HTR-8/SVneo (cell line): ENCODE results near the gene GYPA.
"Not testable (repeated sequence)": the region's sequence is repeated elsewhere in the genome, so short reads cannot be mapped to it uniquely, and the experiment has no call there.

ENCODE experiments used
- DNase-seq: peaks from one replicate; pipeline ENCODE4 v3.0.0; 2011; ENCODE audit warnings: low spot score, mixed read lengths; ENCODE audit not compliant: insufficient read length
- FAIRE-seq: peaks from 2 replicates; lab custom pipeline; 2011; peaks lifted over from hg19 to GRCh38; lab: Jason Lieb, UNC

GYPA gene

GRCh38 chr4:144130167-144130566 is 10.4 kb downstream of the GYPA start:
- not testable (repeated sequence) for FAIRE-seq, DNase-seq

GRCh38 chr4:144129336-144129875 is 11.1 kb downstream of the GYPA start:
- not testable (repeated sequence) for FAIRE-seq, DNase-seq

GRCh38 chr4:144128709-144129320 is 11.7 kb downstream of the GYPA start:
- not testable (repeated sequence) for FAIRE-seq, DNase-seq

- DNase-seq, FAIRE-seq: not testable (repeated sequence)
Observed at GRCh38 chr4:144125109-144125508, 15.4 kb downstream of the GYPA start.

DNA sequence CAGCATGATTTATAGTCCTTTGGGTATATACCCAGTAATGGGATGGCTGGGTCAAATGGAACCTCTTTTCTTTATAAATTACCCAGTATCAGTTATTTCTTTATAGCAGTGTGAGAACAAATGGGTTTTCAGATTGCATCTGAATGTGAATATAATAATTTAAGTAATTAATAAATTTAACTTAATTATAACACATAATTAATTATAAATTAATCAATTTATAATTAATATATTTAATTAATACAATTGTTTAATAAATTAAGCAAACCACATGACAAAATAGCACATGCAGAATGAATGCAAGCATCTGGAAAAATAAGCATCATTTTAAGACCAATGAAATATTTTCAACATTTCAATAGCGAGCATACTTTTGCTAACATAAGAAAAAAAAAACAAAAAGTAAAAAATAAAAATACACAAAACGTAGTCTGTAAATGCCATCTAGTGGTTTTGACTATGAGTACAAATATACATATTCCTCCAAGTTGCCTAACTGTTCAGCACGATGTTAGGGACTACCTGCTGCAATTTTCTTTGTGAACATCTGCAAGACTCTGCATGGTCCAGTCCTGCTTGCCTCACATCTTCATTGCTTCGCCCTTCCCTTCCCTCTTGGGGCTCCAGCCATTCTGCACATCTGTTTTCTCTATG is 16.4 kb downstream of the GYPA start:
- not testable (repeated sequence) for DNase-seq, FAIRE-seq

DNA sequence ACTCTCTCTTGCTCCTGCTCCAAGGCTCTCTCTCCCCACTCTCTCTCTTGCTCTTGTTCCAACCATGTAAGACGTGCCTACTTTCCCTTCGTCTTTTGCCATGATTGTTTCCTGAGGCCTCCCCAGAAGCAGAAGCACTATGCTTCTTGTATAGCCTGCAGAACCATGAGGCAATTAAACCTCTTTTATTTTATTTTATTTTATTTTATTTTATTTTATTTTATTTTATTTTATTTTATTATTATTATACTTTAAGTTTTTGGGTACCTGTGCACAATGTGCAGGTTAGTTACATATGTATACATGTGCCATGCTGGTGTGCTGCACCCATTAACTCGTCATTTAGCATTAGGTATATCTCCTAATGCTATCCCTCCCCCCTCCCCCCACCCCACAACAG is 17.2 kb downstream of the GYPA start:
- not testable (repeated sequence) for DNase-seq, FAIRE-seq

DNA sequence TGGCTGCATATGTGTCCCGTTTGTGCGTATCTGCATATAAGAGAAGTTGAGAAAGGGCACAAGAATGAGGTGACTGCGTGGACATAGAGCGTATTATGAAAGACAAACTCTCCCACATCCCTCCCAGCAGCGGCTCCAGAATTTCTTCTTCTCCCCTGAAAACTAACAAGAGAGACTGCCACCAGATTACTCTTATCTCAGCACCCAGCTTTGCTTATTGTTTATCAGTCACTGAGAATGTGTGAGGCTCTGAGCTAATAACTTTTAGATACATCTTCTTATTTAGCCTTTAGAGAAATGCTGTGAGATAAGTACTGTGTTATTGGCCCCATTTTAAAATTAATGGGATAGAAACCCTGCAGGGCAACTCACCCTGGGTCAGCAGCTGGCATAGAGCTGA is 20.8 kb downstream of the GYPA start:
- not testable (repeated sequence) for FAIRE-seq, DNase-seq

DNA sequence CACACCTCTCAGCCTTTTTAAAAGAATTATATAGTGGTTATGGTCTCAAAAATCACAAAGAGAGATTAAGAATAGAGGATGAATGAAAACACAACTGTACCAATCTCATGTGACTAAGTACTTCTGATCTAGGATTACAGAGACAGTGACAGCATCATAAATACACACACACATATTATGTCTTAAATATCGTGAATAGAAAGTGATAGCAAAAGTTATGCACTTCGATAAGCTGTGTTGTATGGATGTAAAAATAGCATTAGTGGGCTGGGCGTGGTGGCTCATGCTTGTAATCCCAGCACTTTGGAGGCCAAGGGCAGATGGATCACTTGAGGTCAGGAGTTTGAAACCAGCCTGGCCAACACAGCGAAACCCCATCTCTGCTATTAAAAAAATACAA is 25.0 kb downstream of the GYPA start:
- no peak for FAIRE-seq
- no peak for DNase-seq

DNA sequence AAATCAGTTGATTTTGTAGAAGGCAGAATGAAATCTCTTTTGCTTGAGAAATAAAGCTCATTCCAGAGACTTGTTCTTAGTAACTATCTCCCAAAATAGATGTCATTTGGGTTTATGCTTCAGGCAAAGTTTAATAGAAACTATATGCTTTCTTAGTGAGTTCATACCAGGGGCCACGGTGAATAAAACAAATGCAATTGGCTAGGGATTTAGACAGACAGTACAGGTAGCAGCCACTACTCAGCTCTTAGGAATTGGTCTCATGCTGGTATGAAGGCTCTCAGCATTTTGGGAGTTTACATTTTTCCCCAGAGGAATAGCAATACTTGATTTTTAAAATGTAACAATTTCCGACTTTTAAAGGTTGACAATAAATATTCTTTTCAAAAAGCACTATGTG is 27.0 kb downstream of the GYPA start:
- no peak for FAIRE-seq
- DNase-seq, result no peak

- FAIRE-seq, result no peak
- DNase-seq, result no peak
Observed at GRCh38 chr4:144104509-144105130, 35.9 kb downstream of the GYPA start.

DNA sequence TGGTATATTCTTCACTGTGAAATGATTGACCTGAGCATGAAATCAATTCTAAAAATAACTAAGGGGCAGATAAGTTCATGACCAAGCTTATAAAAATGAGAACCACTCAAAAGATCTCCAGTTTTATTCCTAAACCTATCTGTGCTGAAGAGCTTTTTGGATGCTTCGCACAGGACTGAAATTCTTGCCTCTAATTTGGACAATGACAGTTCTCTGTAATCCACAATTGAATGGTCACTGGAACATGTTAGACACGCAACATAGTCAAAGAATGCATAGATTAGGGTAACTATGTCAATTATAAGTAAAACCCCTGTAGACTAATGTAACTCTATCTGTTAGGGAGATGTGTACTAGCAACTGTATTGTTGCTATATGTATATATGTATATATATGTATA is 42.7 kb downstream of the GYPA start:
- not testable (repeated sequence) for FAIRE-seq, DNase-seq

- DNase-seq, FAIRE-seq: not testable (repeated sequence)
Observed at GRCh38 chr4:144093995-144094394, 46.5 kb downstream of the GYPA start.

GRCh38 chr4:144091181-144091580 is 49.3 kb downstream of the GYPA start:
- not testable (repeated sequence) for DNase-seq, FAIRE-seq

DNA sequence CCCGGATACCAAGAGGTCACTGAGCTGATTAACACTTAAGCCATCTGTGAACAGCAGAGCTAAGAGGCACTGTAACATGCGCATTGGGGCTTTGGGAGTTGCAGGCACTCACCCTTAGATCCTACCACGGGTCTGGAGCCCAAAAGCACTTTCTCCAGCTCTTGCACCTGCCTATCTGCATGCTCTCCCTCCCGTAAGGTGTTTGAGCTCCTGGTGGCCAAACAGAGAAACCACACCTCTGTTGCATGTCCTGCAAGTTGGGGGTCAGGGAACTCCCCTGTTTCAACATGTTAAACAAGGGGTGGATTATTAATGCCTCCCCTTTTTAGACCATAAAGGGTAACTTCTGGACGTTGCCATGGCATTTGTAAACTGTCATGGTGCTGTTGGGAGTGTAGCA is 49.8 kb downstream of the GYPA start:
- FAIRE-seq (no peak), DNase-seq (no peak)

DNA sequence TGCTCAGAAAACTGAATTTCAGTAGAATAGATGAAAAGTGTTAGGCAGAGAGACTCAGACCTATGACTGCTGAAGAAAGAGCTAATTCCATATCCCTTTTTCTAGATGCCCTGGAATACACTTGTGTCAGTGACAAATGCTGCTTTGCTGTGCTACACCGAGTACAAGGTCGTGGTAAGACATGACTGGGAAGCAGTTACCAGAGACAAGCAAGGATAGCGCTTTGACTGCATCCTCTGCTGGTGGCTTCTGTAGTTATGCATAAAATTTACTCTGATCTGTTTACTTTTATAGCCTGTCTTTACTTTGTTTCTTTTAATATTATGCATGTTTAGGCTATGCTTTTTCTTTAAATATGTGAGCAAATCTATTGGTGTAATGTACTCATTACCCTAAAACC is 58.5 kb downstream of the GYPA start:
- not testable (repeated sequence) for DNase-seq, FAIRE-seq

DNA sequence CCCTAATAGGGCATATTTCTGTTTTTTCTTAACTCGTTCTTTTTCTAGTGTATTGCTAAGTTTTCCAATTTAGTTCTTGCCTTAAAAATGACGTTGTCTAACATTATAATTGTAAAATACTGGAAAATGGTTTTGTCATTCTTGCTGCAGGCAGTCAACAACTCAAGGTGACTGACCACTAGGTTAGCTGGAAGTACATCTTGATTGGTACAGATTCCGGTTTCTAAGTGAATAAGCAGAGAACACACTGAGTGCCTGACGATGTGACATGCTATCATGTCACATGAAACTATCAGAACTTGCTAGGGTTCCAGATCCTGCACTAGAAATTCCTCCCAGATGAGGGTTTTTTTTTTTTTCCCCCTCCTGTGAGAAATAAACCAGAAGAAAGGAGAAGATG is 60.4 kb downstream of the GYPA start:
- FAIRE-seq, DNase-seq: not testable (repeated sequence)

DNA sequence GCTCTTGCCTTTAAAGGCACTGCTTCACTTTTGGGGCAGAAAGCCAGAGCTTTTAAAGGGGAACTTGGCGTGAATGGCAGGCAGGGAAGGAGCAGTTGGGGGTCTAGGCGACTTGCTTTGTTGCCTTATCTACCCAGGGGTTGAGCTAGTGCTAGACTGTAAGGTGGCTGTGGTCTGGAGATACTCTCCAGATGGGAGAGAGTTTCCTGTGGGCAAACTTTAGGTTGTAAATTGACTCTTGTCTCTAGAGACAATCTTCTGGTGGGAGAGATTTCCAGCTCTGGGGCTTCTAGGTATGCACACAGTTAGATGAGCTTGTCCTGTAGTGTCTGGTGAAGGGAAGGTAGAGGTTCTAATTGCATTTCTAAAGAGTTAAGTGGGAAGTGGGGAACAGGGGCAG is 61.8 kb downstream of the GYPA start:
- not testable (repeated sequence) for DNase-seq, FAIRE-seq

DNA sequence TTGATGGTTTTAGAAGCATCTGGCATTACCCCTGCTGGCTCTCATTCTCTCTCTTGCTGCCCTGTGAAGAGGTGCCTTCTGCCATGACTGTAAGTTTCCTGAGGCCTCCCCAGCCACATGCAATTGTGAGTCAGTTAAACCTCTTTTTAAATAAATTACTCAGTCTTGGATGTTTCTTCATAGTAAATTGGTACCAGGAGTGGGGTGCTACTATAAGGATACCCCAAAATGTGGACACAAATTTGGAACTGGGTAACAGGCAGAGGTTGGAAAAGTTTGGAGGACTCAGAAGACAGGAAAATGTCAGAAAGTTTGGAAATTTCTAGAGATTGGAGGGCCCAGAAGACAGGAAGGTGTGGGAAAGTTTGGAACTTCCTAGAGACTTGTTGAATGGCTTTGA is 79.0 kb downstream of the GYPA start:
- not testable (repeated sequence) for FAIRE-seq

GRCh38 chr4:144060234-144060859 is 80.2 kb downstream of the GYPA start:
- FAIRE-seq, DNase-seq: not testable (repeated sequence)

More for the DNA sequence above, 79.0 kb downstream of the GYPA start:
- not testable (repeated sequence) for DNase-seq
